WTC11 (cell line): ENCODE results near the gene AMACR. TPM values are rescaled to one million over a fixed set of nuclear protein-coding genes. Genes with fewer than 3 reads are reported as not detected.
A peak's percentile ranks its signal among the peaks of the same experiment; 100 is the strongest.

Experiments used
- ATAC-seq: fragments of 200-7000 bp; cut with Tn5 transposase; 2 replicates; pipeline ENCODE4 v1.10.0; 2021; ENCODE audit warnings: mild to moderate bottlenecking, moderate library complexity
- CTCF ChIA-PET: fragments of 300-600 bp; sonication (Branson Sonifier 250); formaldehyde crosslinking; loops from one replicate; lab custom pipeline; 2021; ENCODE audit warnings: antibody characterized with exemption; lab: Charles Lee
- POLR2A ChIA-PET: fragments of 350-600 bp; sonication (Branson Sonifier 250); formaldehyde crosslinking; loops from one replicate; lab custom pipeline; 2021; ENCODE audit warnings: antibody characterized with exemption; lab: Charles Lee
- DNase-seq: peaks from one replicate; pipeline ENCODE4 v3.0.0; 2021; ENCODE audit warnings: low spot score
- H3K27ac Mint-ChIP-seq: 2 replicates; pipeline ENCODE4 v1.8.0; 2021; ENCODE audit warnings: mixed read lengths
- H3K27me3 Mint-ChIP-seq: 2 replicates; pipeline ENCODE4 v1.8.0; 2021; ENCODE audit warnings: low read depth, mild to moderate bottlenecking, moderate library complexity, mixed read lengths
- H3K36me3 Mint-ChIP-seq: 2 replicates; pipeline ENCODE4 v1.8.0; 2021; ENCODE audit warnings: mixed read lengths
- H3K4me1 Mint-ChIP-seq: 2 replicates; pipeline ENCODE4 v1.8.0; 2022; ENCODE audit warnings: mixed read lengths
- H3K4me3 Mint-ChIP-seq: 2 replicates; pipeline ENCODE4 v1.8.0; 2021; ENCODE audit warnings: mild to moderate bottlenecking, moderate library complexity, mixed read lengths
- H3K9me3 Mint-ChIP-seq: 2 replicates; pipeline ENCODE4 v1.8.0; 2021; ENCODE audit warnings: mixed read lengths
- CREB1 ChIP-seq: sonication (generic); formaldehyde crosslinking; IDR thresholded peaks from 2 replicates; pipeline ENCODE4 v1.8.0; 2023; ENCODE audit warnings: mild to moderate bottlenecking, missing genetic modification reagents
- FOXP1 ChIP-seq: sonication (generic); formaldehyde crosslinking; IDR thresholded peaks from 2 replicates; pipeline ENCODE4 v1.8.0; 2022; ENCODE audit warnings: missing genetic modification reagents, mild to moderate bottlenecking, moderate library complexity, borderline replicate concordance
- JUN ChIP-seq: sonication (generic); formaldehyde crosslinking; IDR thresholded peaks from 2 replicates; pipeline ENCODE4 v1.8.0; 2023; ENCODE audit warnings: mild to moderate bottlenecking, missing genetic modification reagents
- MXD4 ChIP-seq: fragments of 250-450 bp; sonication (Bioruptor Pico); IDR thresholded peaks from 2 replicates; pipeline ENCODE4 v1.8.0; 2021; ENCODE audit warnings: mild to moderate bottlenecking, moderate library complexity, borderline replicate concordance
- NFE2L1 ChIP-seq: sonication (generic); formaldehyde crosslinking; IDR thresholded peaks from 2 replicates; pipeline ENCODE4 v1.8.1; 2023; ENCODE audit warnings: missing genetic modification reagents
- TP53 ChIP-seq: sonication (generic); formaldehyde crosslinking; IDR thresholded peaks from 2 replicates; pipeline ENCODE4 v1.8.1; 2023; ENCODE audit warnings: mild to moderate bottlenecking, missing genetic modification reagents
- ZNF423 ChIP-seq: fragments of 250-450 bp; sonication (Bioruptor Pico); IDR thresholded peaks from 2 replicates; pipeline ENCODE4 v2.1.2; 2022; ENCODE audit warnings: mild to moderate bottlenecking, moderate library complexity
- total RNA-seq: library from RNA; stranded (reverse); gene quantifications from 3 replicates; pipeline ENCODE4 v1.2.3, GENCODE V29; 2021
- TF ChIP-seq, protein P1 (sequence below): sonication (generic); formaldehyde crosslinking; IDR thresholded peaks from 2 replicates; pipeline ENCODE4 v1.8.1; 2022; ENCODE audit warnings: low read depth, missing genetic modification reagents, borderline replicate concordance
- TF ChIP-seq, protein P2 (sequence below): sonication (generic); formaldehyde crosslinking; IDR thresholded peaks from 2 replicates; pipeline ENCODE4 v1.8.1; 2023; ENCODE audit warnings: mild to moderate bottlenecking, missing genetic modification reagents, borderline replicate concordance
- TF ChIP-seq, protein P3 (sequence below): sonication (generic); formaldehyde crosslinking; IDR thresholded peaks from 2 replicates; pipeline ENCODE4 v1.8.1; 2023; ENCODE audit warnings: mild to moderate bottlenecking, missing genetic modification reagents, moderate library complexity
- TF ChIP-seq, protein P4 (sequence below): fragments of 200-600 bp; IDR thresholded peaks from 2 replicates; pipeline ENCODE4 v1.8.0; 2022; ENCODE audit warnings: antibody characterized with exemption
- TF ChIP-seq, protein P5 (sequence below): sonication (generic); formaldehyde crosslinking; IDR thresholded peaks from 2 replicates; pipeline ENCODE4 v1.8.1; 2023; ENCODE audit warnings: mild to moderate bottlenecking, missing genetic modification reagents, moderate library complexity
- TF ChIP-seq, protein P6 (sequence below): sonication (generic); formaldehyde crosslinking; IDR thresholded peaks from 2 replicates; pipeline ENCODE4 v1.8.1; 2023; ENCODE audit warnings: mild to moderate bottlenecking, missing genetic modification reagents

AMACR gene
- total RNA-seq, 1 experiment from 2014 or later, result 11.9 TPM

DNA sequence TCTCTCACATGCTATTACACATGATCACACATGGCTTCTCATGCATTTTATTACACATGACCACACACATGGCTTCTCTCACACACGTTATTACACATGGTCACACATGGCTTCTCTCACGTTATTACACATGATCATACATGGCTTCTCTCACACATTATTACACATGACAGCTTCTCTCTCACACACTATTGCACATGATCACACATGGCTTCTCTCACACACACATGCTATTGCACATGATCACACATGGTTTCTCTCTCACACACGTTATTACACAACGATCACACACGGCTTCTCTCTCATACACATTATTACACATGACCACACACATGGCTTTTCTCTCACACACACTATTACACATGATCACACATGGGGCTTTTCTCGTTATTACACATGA is 22.4 kb downstream of the AMACR start:
- Mint-ChIP-seq H3K36me3 (peaks cover 21% of the 10 kb centered on the region), H3K27ac (no peak overlapping the region), H3K27me3 (no peaks in the 10 kb centered on the region), H3K9me3 (peaks cover 8% of the 10 kb centered on the region), H3K4me1 (peaks cover 11% of the 10 kb centered on the region), H3K4me3 (no peak overlapping the region)
- TF ChIP-seq ZNF423 (CRISPR knock-in tag) (no peak), NFE2L1 (CRISPR knock-in tag) (peak; percentile 38; the same call in 1 of the 2 replicates)
- no peak for DNase-seq
- no peak for ATAC-seq
- ChIA-PET CTCF (no interaction called here), POLR2A (no interaction called here)

DNA sequence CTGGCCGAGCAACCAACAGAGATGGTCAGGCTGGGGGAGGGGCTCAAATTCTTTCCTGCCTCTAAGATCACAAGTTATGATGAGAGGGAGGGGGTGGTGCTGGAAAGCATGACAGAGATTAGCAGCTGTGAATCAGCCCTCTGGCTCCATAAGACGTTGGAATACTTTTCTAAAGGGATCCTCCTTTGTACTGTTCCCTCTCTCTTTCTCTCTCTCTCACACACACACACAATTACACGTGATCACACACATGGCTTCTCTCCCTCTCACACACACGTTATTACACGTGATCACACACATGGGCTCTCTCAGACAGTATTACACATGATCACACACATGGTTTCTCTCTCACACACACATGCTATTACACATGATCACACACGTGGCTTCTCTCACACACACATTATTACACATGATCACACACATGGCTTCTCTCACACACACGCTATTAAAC is 23.2 kb downstream of the AMACR start, which contains the start of gene SLC45A2:
Gene SLC45A2 (minus strand): TSS at position 23 of the 454 bp plus-strand sequence. CDS start 110 bp downstream, outside the sequence.
- H3K27me3 Mint-ChIP-seq, result no peaks in the 10 kb centered on the region
- ATAC-seq (no peak), DNase-seq (no peak)
- H3K36me3 Mint-ChIP-seq, result peaks cover 21% of the 10 kb centered on the region
- H3K9me3 Mint-ChIP-seq, result peaks cover 10% of the 10 kb centered on the region
- peaks cover 10% of the 10 kb centered on the region for H3K4me1 Mint-ChIP-seq
- CTCF ChIA-PET, result no interaction called here
- H3K27ac Mint-ChIP-seq, result no peak within 1 kb of the TSS
- no peak within 1 kb of the TSS for H3K4me3 Mint-ChIP-seq
- POLR2A ChIA-PET, result no interaction called here
- TF ChIP-seq CREB1 (CRISPR knock-in tag) (no peak), TP53 (CRISPR knock-in tag) (no peak), JUN (no peak), FOXP1 (CRISPR knock-in tag) (no peak), ZNF423 (CRISPR knock-in tag) (no peak), MXD4 (CRISPR knock-in tag) (no peak)
- TF ChIP-seq, protein P1, sequence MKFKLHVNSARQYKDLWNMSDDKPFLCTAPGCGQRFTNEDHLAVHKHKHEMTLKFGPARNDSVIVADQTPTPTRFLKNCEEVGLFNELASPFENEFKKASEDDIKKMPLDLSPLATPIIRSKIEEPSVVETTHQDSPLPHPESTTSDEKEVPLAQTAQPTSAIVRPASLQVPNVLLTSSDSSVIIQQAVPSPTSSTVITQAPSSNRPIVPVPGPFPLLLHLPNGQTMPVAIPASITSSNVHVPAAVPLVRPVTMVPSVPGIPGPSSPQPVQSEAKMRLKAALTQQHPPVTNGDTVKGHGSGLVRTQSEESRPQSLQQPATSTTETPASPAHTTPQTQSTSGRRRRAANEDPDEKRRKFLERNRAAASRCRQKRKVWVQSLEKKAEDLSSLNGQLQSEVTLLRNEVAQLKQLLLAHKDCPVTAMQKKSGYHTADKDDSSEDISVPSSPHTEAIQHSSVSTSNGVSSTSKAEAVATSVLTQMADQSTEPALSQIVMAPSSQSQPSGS (CRISPR knock-in tag), result no peak
- TF ChIP-seq, protein P2, sequence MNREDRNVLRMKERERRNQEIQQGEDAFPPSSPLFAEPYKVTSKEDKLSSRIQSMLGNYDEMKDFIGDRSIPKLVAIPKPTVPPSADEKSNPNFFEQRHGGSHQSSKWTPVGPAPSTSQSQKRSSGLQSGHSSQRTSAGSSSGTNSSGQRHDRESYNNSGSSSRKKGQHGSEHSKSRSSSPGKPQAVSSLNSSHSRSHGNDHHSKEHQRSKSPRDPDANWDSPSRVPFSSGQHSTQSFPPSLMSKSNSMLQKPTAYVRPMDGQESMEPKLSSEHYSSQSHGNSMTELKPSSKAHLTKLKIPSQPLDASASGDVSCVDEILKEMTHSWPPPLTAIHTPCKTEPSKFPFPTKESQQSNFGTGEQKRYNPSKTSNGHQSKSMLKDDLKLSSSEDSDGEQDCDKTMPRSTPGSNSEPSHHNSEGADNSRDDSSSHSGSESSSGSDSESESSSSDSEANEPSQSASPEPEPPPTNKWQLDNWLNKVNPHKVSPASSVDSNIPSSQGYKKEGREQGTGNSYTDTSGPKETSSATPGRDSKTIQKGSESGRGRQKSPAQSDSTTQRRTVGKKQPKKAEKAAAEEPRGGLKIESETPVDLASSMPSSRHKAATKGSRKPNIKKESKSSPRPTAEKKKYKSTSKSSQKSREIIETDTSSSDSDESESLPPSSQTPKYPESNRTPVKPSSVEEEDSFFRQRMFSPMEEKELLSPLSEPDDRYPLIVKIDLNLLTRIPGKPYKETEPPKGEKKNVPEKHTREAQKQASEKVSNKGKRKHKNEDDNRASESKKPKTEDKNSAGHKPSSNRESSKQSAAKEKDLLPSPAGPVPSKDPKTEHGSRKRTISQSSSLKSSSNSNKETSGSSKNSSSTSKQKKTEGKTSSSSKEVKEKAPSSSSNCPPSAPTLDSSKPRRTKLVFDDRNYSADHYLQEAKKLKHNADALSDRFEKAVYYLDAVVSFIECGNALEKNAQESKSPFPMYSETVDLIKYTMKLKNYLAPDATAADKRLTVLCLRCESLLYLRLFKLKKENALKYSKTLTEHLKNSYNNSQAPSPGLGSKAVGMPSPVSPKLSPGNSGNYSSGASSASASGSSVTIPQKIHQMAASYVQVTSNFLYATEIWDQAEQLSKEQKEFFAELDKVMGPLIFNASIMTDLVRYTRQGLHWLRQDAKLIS, result no peak
- TF ChIP-seq, protein P3, sequence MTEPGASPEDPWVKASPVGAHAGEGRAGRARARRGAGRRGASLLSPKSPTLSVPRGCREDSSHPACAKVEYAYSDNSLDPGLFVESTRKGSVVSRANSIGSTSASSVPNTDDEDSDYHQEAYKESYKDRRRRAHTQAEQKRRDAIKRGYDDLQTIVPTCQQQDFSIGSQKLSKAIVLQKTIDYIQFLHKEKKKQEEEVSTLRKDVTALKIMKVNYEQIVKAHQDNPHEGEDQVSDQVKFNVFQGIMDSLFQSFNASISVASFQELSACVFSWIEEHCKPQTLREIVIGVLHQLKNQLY, result no peak
- TF ChIP-seq, protein P4, sequence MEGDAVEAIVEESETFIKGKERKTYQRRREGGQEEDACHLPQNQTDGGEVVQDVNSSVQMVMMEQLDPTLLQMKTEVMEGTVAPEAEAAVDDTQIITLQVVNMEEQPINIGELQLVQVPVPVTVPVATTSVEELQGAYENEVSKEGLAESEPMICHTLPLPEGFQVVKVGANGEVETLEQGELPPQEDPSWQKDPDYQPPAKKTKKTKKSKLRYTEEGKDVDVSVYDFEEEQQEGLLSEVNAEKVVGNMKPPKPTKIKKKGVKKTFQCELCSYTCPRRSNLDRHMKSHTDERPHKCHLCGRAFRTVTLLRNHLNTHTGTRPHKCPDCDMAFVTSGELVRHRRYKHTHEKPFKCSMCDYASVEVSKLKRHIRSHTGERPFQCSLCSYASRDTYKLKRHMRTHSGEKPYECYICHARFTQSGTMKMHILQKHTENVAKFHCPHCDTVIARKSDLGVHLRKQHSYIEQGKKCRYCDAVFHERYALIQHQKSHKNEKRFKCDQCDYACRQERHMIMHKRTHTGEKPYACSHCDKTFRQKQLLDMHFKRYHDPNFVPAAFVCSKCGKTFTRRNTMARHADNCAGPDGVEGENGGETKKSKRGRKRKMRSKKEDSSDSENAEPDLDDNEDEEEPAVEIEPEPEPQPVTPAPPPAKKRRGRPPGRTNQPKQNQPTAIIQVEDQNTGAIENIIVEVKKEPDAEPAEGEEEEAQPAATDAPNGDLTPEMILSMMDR, result no peak
- TF ChIP-seq, protein P5, sequence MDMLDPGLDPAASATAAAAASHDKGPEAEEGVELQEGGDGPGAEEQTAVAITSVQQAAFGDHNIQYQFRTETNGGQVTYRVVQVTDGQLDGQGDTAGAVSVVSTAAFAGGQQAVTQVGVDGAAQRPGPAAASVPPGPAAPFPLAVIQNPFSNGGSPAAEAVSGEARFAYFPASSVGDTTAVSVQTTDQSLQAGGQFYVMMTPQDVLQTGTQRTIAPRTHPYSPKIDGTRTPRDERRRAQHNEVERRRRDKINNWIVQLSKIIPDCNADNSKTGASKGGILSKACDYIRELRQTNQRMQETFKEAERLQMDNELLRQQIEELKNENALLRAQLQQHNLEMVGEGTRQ (CRISPR knock-in tag), result no peak
- TF ChIP-seq, protein P6, sequence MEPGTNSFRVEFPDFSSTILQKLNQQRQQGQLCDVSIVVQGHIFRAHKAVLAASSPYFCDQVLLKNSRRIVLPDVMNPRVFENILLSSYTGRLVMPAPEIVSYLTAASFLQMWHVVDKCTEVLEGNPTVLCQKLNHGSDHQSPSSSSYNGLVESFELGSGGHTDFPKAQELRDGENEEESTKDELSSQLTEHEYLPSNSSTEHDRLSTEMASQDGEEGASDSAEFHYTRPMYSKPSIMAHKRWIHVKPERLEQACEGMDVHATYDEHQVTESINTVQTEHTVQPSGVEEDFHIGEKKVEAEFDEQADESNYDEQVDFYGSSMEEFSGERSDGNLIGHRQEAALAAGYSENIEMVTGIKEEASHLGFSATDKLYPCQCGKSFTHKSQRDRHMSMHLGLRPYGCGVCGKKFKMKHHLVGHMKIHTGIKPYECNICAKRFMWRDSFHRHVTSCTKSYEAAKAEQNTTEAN, result no peak
